HEK293T (cell line): ENCODE measurements around the gene SYNE1.

Experiments used
- ARNT ChIP-seq: fragments of 450-650 bp; IDR thresholded peaks from 2 replicates; pipeline ENCODE4 v1.6.1; 2017; ENCODE audit warnings: mild to moderate bottlenecking
- BHLHE40 ChIP-seq: fragments of 450-650 bp; IDR thresholded peaks from 2 replicates; pipeline ENCODE4 v1.6.1; 2016; ENCODE audit warnings: mild to moderate bottlenecking, moderate library complexity, borderline replicate concordance
- ELF4 ChIP-seq: fragments of 450-650 bp; IDR thresholded peaks from 2 replicates; pipeline ENCODE4 v1.6.1; 2017; ENCODE audit warnings: antibody characterized with exemption
- FOXK2 ChIP-seq: fragments of 450-650 bp; IDR thresholded peaks from 2 replicates; pipeline ENCODE4 v1.6.1; 2016; ENCODE audit warnings: mild to moderate bottlenecking
- HDGF ChIP-seq: fragments of 450-650 bp; IDR thresholded peaks from 2 replicates; pipeline ENCODE4 v1.6.1; 2017; ENCODE audit warnings: antibody characterized with exemption, borderline replicate concordance
- LEF1 ChIP-seq: fragments of 450-650 bp; IDR thresholded peaks from 2 replicates; pipeline ENCODE4 v1.6.1; 2017; ENCODE audit warnings: mild to moderate bottlenecking, borderline replicate concordance
- SP1 ChIP-seq: fragments of 450-650 bp; IDR thresholded peaks from 2 replicates; pipeline ENCODE4 v1.6.1; 2017
- TARDBP ChIP-seq: fragments of 450-650 bp; IDR thresholded peaks from 2 replicates; pipeline ENCODE4 v1.6.1; 2016

DNA sequence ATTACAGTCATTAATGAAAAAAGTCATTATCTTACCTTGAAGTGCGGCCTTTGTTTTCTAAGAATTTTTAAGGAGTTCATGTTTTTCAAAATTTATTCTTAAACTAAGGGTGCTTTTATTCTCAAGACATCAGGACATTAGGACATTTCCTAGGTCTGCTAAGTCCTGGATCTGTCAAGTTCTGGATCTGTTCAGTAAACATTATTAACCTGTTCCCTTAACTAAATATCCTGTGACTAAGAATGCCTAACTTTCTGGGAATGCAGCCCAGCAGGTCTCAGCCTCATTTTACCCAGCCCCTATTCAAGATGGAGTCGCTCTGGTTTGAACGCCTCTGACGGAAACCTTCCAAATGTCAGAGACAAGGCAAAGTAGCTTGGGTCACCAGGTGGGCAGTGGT lies 302.6 kb downstream of the SYNE1 start:
- TF ChIP-seq TARDBP (no peak), SP1 (no peak), LEF1 (no peak), HDGF (no peak), FOXK2 (no peak), ELF4 (no peak), ARNT (no peak), BHLHE40 (no peak)
